ENCODE results near the gene GAB1. TPM values are rescaled to one million over a fixed set of nuclear protein-coding genes. Genes with fewer than 3 reads are reported as not detected.

The GAB1 gene
- total RNA-seq, 1 experiment from 2014 or later, result 15.3 TPM

DNA sequence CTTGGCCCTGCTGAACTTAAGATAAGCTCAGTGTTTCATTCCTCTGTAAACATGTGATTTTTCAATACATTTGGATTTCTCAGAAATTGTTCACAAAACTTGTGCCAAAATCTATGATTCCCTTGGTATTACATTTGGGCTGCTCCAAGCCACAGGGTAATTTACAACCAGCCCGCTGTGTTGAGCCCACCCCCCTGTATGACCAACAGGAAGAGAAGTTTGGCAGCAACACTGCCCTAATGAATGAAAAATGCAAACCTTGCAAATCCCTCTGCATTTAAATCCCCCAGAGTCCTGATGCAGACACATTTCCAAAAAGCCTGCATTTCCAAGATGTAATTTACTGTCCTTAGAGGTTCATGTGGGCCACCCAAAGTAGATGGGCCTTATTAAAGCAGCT, 34.1 kb upstream of the GAB1 start:
- H3K18ac ChIP-seq (ENCODE audit: insufficient read length, low read depth, low read length), result no peak overlapping the region
- H3K14ac ChIP-seq (ENCODE audit: insufficient read depth, low read length), result no peak overlapping the region
- no peak overlapping the region for H3K4me2 ChIP-seq (ENCODE audit: insufficient read depth, insufficient read length, low read length)
- H3K79me1 ChIP-seq (ENCODE audit: insufficient read depth, low read depth, low read length, poor library complexity, severe bottlenecking), result no peaks in the 10 kb centered on the region
- no peaks in the 10 kb centered on the region for H3K9me3 ChIP-seq (ENCODE audit: control insufficient read depth, low read depth, low read length)
- DNase-seq, result no peak
- H3K56ac ChIP-seq (ENCODE audit: insufficient read length, low read depth, low read length), result no peak overlapping the region
- H3K4me1 ChIP-seq (ENCODE audit: insufficient read depth, low read length), result no peaks in the 10 kb centered on the region; the same call in 1 of the 2 replicates
- Mint-ChIP-seq H3K27me3 (ENCODE audit: low read depth) (no peaks in the 10 kb centered on the region), H3K27ac (0 out of 7 replicates have a peak overlapping the region, but pooled peaks of 1 of the 3 experiments have one; percentile 25), H3K4me3 (no peak overlapping the region), H3K4me1 (peaks cover 6% of the 10 kb centered on the region in 2 experiments), H3K9me3 (no peaks in the 10 kb centered on the region), H3K36me3 (ENCODE audit: insufficient read depth in 1 of 3, low read depth in 3 of 3) (no peaks in the 10 kb centered on the region)
- H4K91ac ChIP-seq (ENCODE audit: insufficient read length, low read depth, low read length), result no peak overlapping the region
- TF ChIP-seq, protein P1, sequence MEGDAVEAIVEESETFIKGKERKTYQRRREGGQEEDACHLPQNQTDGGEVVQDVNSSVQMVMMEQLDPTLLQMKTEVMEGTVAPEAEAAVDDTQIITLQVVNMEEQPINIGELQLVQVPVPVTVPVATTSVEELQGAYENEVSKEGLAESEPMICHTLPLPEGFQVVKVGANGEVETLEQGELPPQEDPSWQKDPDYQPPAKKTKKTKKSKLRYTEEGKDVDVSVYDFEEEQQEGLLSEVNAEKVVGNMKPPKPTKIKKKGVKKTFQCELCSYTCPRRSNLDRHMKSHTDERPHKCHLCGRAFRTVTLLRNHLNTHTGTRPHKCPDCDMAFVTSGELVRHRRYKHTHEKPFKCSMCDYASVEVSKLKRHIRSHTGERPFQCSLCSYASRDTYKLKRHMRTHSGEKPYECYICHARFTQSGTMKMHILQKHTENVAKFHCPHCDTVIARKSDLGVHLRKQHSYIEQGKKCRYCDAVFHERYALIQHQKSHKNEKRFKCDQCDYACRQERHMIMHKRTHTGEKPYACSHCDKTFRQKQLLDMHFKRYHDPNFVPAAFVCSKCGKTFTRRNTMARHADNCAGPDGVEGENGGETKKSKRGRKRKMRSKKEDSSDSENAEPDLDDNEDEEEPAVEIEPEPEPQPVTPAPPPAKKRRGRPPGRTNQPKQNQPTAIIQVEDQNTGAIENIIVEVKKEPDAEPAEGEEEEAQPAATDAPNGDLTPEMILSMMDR (conservative IDR thresholded peaks at IDR 0.05), result no peak
- H2BK20ac ChIP-seq (ENCODE audit: low read depth, low read length, poor library complexity, severe bottlenecking), result no peak overlapping the region
- no CpG with 5 or more reads among the region's 1 CpG for WGBS (ENCODE audit: extremely low coverage, insufficient read length, low lambda C conversion rate)
- H4K8ac ChIP-seq (replicated peaks; ENCODE audit: insufficient read length, low read depth, low read length), result no peak overlapping the region
- H2BK120ac ChIP-seq (ENCODE audit: low read depth, low read length, poor library complexity, severe bottlenecking), result no peak overlapping the region
- H4K5ac ChIP-seq (ENCODE audit: insufficient read length, low read depth, low read length), result no peak overlapping the region
- no peaks in the 10 kb centered on the region for H3K27me3 ChIP-seq (ENCODE audit: insufficient read depth, low read length)
- H2AK5ac ChIP-seq (ENCODE audit: insufficient read length, low read length), result no peak overlapping the region
- H4K20me1 ChIP-seq (ENCODE audit: control insufficient read depth, insufficient read depth, insufficient read length), result no peaks in the 10 kb centered on the region
- H3K4ac ChIP-seq (ENCODE audit: low read depth, low read length), result no peak overlapping the region
- no peak overlapping the region for H3K9ac ChIP-seq (ENCODE audit: extremely low read depth, insufficient read length, low read length)
- H3K23me2 ChIP-seq (ENCODE audit: insufficient read length, low read depth, low read length, poor library complexity, severe bottlenecking), result no peaks in the 10 kb centered on the region
- H2BK5ac ChIP-seq (ENCODE audit: insufficient read length, low read length), result no peak overlapping the region
- no peaks in the 10 kb centered on the region for H3K79me2 ChIP-seq (ENCODE audit: insufficient read depth, low read length)
- H2BK15ac ChIP-seq (ENCODE audit: low read depth, low read length), result no peak overlapping the region
- no peak overlapping the region for H2BK12ac ChIP-seq (ENCODE audit: insufficient read length, low read depth, low read length)
- no peak overlapping the region for H2AFZ ChIP-seq (ENCODE audit: low read length)
- H3K23ac ChIP-seq (ENCODE audit: insufficient read length, low read depth, low read length), result no peak overlapping the region
- no peak overlapping the region for H3K27ac ChIP-seq (ENCODE audit: insufficient read length, low read depth, low read length)
- no peak overlapping the region for H3T11ph ChIP-seq (ENCODE audit: low read length)
